NCI-H345 treated with DMSO at 0.1 percent for 48 hours (cell line): ENCODE measurements around the gene CORO7.

Source experiments
- DNase-seq: peaks from one replicate; lab custom pipeline; 2025; ENCODE audit not compliant: unreplicated experiment; lab: John Stamatoyannopoulos, UW

Gene CORO7

GRCh38 chr16:4385789-4386450 lies 30.5 kb downstream of the CORO7 start:
- no peak for DNase-seq

GRCh38 chr16:4385066-4385788 lies 31.2 kb downstream of the CORO7 start:
- DNase-seq = no peak

DNA sequence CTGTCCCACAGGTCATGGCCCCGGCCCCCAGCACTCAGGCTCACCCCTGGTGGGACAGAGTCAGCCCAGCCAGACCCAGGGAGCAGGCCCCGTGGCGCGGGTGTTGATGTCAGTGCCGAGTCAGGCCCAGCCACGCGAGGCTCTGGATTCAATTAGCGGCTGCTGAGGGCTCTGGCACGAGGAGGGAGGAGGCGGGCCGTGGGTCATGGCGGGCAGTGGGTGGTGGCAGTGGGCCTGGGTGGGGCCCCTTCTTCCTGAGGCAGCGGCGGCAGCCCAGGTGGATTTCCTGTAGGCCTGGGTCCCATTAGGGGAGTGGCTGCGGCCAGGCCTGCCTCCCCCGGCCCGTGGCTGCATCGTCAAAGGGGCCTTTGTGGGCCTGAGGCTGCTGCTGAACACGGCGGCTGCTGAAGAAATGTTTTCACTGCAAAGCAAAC lies 31.9 kb downstream of the CORO7 start:
- DNase-seq = no peak

- no peak for DNase-seq
Measured at GRCh38 chr16:4383591-4384444, 32.6 kb downstream of the CORO7 start.

- no peak for DNase-seq
Measured at GRCh38 chr16:4382795-4383357, 33.5 kb downstream of the CORO7 start.

DNA sequence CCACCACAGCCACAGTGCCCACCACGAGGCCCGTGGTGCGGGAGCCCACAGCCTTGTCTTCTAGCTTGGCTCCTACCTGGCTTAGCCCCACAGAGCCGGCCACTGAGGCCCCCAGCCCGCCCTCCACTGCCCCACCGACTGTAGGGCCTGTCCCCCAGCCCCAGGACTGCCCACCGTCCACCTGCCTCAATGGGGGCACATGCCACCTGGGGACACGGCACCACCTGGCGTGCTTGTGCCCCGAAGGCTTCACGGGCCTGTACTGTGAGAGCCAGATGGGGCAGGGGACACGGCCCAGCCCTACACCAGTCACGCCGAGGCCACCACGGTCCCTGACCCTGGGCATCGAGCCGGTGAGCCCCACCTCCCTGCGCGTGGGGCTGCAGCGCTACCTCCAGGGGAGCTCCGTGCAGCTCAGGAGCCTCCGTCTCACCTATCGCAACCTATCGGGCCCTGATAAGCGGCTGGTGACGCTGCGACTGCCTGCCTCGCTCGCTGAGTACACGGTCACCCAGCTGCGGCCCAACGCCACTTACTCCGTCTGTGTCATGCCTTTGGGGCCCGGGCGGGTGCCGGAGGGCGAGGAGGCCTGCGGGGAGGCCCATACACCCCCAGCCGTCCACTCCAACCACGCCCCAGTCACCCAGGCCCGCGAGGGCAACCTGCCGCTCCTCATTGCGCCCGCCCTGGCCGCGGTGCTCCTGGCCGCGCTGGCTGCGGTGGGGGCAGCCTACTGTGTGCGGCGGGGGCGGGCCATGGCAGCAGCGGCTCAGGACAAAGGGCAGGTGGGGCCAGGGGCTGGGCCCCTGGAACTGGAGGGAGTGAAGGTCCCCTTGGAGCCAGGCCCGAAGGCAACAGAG lies 34.2 kb downstream of the CORO7 start:
- no peak for DNase-seq

DNA sequence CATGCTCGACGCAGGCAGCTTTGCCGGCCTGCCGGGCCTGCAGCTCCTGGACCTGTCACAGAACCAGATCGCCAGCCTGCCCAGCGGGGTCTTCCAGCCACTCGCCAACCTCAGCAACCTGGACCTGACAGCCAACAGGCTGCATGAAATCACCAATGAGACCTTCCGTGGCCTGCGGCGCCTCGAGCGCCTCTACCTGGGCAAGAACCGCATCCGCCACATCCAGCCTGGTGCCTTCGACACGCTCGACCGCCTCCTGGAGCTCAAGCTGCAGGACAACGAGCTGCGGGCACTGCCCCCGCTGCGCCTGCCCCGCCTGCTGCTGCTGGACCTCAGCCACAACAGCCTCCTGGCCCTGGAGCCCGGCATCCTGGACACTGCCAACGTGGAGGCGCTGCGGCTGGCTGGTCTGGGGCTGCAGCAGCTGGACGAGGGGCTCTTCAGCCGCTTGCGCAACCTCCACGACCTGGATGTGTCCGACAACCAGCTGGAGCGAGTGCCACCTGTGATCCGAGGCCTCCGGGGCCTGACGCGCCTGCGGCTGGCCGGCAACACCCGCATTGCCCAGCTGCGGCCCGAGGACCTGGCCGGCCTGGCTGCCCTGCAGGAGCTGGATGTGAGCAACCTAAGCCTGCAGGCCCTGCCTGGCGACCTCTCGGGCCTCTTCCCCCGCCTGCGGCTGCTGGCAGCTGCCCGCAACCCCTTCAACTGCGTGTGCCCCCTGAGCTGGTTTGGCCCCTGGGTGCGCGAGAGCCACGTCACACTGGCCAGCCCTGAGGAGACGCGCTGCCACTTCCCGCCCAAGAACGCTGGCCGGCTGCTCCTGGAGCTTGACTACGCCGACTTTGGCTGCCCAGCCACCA lies 35.1 kb downstream of the CORO7 start:
- no peak for DNase-seq

- no peak for DNase-seq
Measured at GRCh38 chr16:4380119-4381063, 36.0 kb downstream of the CORO7 start.

GRCh38 chr16:4378999-4379690 lies 37.3 kb downstream of the CORO7 start:
- no peak for DNase-seq

DNA sequence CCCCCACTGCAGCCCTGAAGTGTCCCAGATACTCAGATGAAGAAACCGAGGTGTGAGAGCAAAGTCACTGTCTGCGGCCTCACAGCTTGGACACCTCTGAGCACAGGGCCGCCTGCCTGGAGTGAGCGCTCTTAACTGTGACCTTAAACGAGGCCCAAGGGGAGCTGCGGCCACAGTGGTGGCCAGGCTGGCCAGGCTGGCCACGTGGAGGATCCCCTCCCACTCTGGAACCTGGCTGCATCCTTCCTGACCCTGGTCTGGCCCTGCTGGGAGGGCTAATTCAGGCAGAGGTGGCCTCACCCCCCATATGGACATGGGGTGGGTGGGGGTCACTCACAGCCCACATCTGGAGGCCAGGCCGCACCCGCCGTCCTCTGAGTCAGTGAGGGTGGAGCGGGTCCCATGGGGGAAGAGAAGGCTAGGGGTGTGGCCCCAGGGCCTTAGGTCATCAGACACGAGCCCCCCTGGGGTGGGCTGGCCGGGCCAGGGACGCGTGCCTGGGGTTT lies 38.2 kb downstream of the CORO7 start:
- no peak for DNase-seq

DNA sequence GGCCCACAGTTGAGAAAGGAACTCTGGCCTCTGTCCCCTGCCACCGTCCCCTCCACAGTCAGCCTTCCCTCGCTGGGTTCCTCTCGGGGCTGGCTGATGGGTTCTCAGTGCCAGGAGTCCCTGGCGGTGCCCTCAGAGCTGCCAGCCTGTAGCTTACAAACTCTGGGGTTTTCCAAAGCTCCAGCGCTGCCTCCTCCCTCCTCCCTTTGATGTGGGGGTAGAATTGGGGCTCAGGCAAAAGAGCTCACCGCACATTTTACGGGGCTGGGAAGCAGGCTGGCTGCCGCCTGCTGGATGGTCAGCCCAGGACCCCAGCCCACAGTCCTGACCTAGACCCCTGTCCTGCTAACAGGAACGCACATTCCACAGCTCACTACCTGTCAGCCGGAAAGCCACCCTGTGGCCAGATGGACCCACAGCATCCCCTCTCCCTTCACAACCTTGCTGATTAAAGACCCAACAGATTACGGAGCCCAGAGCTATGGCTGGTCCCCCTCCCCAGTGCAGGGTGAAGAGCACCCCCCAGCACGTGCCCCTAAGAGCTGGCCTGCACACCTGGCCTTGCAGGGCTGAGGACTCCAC lies 38.7 kb downstream of the CORO7 start:
- DNase-seq = no peak

- no peak for DNase-seq
Measured at GRCh38 chr16:4376893-4377572, 39.4 kb downstream of the CORO7 start.

DNA sequence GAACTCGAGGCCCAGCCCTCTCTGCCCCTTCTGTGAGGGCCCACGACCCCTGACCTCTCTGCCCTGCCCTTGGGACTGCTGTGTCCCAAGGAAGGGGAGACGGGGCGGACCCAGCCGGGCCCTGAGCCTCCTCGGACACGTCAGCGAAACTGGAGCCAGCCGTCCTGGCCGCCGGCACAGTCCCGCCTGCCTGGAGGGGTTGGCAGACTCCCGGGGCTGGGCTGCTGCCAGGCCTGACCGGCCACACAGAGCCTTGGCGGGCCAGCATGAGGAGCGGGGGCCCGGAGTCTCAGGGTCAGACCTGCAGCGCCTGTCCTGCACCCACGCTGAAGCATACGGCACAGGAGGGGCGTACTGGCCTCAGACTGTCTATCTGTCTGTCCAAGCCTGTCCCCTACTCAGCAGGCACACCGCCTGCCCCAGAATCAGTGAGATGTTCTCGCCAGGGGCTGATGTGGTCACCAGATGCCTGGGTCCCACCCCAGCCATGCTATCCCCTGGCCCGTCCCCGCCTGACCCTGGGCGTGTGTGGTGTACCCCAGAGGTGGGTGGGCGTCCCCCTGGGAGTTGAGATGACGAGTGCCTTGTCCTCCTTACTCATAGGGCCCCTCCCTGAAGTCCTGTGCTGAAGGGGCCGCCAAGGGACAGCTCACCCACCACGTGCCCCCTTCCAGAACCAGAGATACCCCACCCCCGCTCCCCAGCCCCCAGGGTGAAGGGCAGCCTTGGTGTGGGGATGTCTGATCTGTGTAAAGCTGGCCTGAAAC lies 40.1 kb downstream of the CORO7 start:
- no peak for DNase-seq

- DNase-seq = no peak
Measured at GRCh38 chr16:4375717-4376116, 40.7 kb downstream of the CORO7 start.

DNA sequence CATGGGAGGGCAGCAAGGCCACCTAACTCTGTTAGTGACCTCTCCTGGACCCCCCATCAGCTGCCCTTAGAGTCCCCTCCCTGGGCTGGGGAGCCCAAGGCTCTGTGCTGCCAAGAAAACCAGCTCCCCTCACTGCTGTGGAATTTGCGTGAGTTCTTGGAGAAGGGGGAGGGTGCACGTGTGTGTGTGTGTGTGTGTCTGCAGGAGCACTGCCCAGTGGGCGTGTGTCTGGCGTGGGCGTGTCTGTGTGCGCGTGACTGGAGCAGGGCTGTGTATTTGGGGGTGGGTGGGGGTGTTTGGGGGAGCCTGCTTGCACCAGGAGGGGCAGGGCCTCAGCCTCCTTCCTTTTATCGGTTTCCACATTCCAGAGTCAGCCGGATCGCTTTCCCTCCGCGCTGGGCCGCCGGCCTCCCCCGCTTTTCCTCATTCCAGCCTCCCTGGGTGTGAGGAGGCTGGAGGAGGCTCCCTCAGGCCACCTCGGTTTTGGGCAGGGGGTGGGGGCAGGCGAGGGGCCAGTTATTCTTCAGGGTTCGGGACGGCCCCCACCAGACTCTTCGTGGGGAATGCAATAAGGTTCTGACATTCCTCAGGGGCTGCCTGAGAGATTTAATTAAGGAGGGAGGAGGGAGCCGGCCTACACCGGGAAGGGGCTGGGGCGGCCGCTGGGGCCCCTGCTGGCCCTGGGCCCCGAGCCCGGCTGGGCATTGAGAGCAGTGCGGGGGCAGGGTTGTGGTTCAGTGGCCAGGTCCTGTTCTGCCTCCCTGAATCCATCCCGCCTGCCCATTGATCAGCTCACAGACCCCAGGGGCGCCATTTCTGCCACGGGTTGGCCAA lies 42.3 kb downstream of the CORO7 start:
- DNase-seq = no peak
